GM12878 (cell line): ENCODE data around the gene DDTL. TPM values are rescaled to one million over a fixed set of nuclear protein-coding genes. Genes with fewer than 3 reads are reported as not detected.
A peak's percentile ranks its signal among the peaks of the same experiment; 100 is the strongest.
"Not testable (repeated sequence)": the region's sequence is repeated elsewhere in the genome, so short reads cannot be mapped to it uniquely, and the experiment has no call there.

Experiments used
- ATAC-seq: fragments of 200-7000 bp; cut with Tn5 transposase; 3 replicates; pipeline ENCODE4 v1.9.1; 2020; ENCODE audit warnings: mild to moderate bottlenecking, moderate library complexity
- BruUV-seq: library from RNA; stranded (reverse); fragments of 400-500 nt; replicated peaks from 2 replicates; lab custom pipeline; 2021; lab: Mats Ljungman, UMichigan
- CTCF ChIA-PET: fragments of 300-600 bp; sonication (Branson Sonifier 250); formaldehyde crosslinking; extraction: SDS; loops from one replicate; lab custom pipeline; 2021; ENCODE audit warnings: inconsistent platforms; lab: Yijun Ruan, JAX
- POLR2A ChIA-PET: fragments of 350-600 bp; formaldehyde crosslinking; extraction: SDS; loops from one replicate; lab custom pipeline; 2021; ENCODE audit warnings: inconsistent platforms; lab: Charles Lee
- RAD21 ChIA-PET: fragments of 300-600 bp; sonication (Branson Sonifier 250); formaldehyde crosslinking; loops from one replicate; lab custom pipeline; 2023; ENCODE audit warnings: antibody characterized with exemption; ENCODE audit not compliant: unreplicated experiment; lab: Charles Lee
- SMC1A ChIA-PET: fragments of 300-600 bp; sonication (Branson Sonifier 250); formaldehyde crosslinking; loops from one replicate; lab custom pipeline; 2023; ENCODE audit not compliant: unreplicated experiment, uncharacterized antibody; lab: Charles Lee
- DNase-seq: peaks from one replicate; pipeline ENCODE4 v3.0.0-alpha.2; 2011; ENCODE audit warnings: low read depth, low spot score
- FAIRE-seq: peaks from 3 replicates; lab custom pipeline; 2011; peaks lifted over from hg19 to GRCh38; lab: Jason Lieb, UNC
- H2AFZ ChIP-seq: 2 replicates; pipeline ENCODE4 v1.6.0; 2011; ENCODE audit warnings: low read depth, low read length, control low read depth; ENCODE audit not compliant: control insufficient read depth
- H3K27ac ChIP-seq: 2 replicates; pipeline ENCODE4 v1.5.1; 2011; ENCODE audit warnings: control low read depth; ENCODE audit not compliant: control insufficient read depth, insufficient read depth
- H3K27me3 ChIP-seq, 2 experiments: replicated peaks in 1 of 2; 2 replicates each; pipeline versions ENCODE4 v1.6.0 to v1.6.1; 2011; ENCODE audit warnings: low read length in 1 of 2; ENCODE audit not compliant: control insufficient read depth in 2 of 2, insufficient read depth in 2 of 2
- H3K36me3 ChIP-seq, 2 experiments: 2 replicates each; pipeline ENCODE4 v1.5.1; 2011; ENCODE audit warnings: low read length in 1 of 2; ENCODE audit not compliant: control insufficient read depth in 2 of 2, insufficient read depth in 2 of 2
- H3K4me1 ChIP-seq: 2 replicates; pipeline ENCODE4 v1.6.1; 2011; ENCODE audit warnings: mild to moderate bottlenecking, low read length, moderate library complexity, mixed read lengths; ENCODE audit not compliant: control insufficient read depth, insufficient read depth
- H3K4me2 ChIP-seq: 2 replicates; pipeline ENCODE4 v1.6.0; 2011; ENCODE audit warnings: control low read depth; ENCODE audit not compliant: control insufficient read depth, insufficient read depth
- H3K4me3 ChIP-seq: fragments of 200-600 bp; sonication (generic); 2 replicates; pipeline ENCODE4 v1.5.1; 2016
- H3K79me2 ChIP-seq: 2 replicates; pipeline ENCODE4 v1.6.0; 2011; ENCODE audit warnings: low read length; ENCODE audit not compliant: control insufficient read depth, insufficient read depth
- H3K9ac ChIP-seq: 2 replicates; pipeline ENCODE4 v1.8.0; 2011; ENCODE audit warnings: low read length, control low read depth, mixed read lengths; ENCODE audit not compliant: control insufficient read depth, insufficient read depth
- H3K9me3 ChIP-seq: replicated peaks from 3 replicates; pipeline ENCODE4 v1.5.1; 2011; ENCODE audit warnings: mild to moderate bottlenecking, low read length; ENCODE audit not compliant: control insufficient read depth, insufficient read depth
- H4K20me1 ChIP-seq: 2 replicates; pipeline ENCODE4 v1.6.0; 2011; ENCODE audit not compliant: control insufficient read depth, insufficient read depth
- WGBS: methylation state at CpG from one replicate; pipeline ENCODE4 v1.1.6; 2016; ENCODE audit warnings: low lambda C conversion rate; ENCODE audit not compliant: insufficient replicate concordance, insufficient coverage; ENCODE audit errors: missing lambda C conversion rate; 5-methylcytosine and 5-hydroxymethylcytosine counted together
- in situ Hi-C: fragments of 300-500 bp; cut with MboI; formaldehyde crosslinking; loops from 9 replicates; pipeline ENCODE4 v1.14.3; 2018; ENCODE audit warnings: mixed read lengths
- intact Hi-C: fragments of 100-400 bp; cut with micrococcal nuclease; formaldehyde crosslinking; loops from one replicate; pipeline ENCODE4 v1.14.2; 2022; ENCODE audit not compliant: unreplicated experiment
- polyA plus RNA-seq, 11 experiments: library from polyadenylated mRNA; depleted of rRNA in 4 of 11; unstranded in 6 of 11; stranded (reverse) in 5 of 11; fragments of >200 nt; fragmentation: Nextera tagmentation in 4 of 11; fragmentation: Illumina TruSeq in 1 of 11; extraction: Ambion mirVana in 4 of 11; extraction: Trizol in 1 of 11; gene quantifications; 1 replicate in 1 of 11; 2 replicates in 10 of 11; pipeline versions ENCODE4 v1.2.1 to v1.2.3, GENCODE V29; 2011 to 2016; ENCODE audit warnings: inconsistent platforms in 2 of 11, missing spikeins in 2 of 11, low read depth in 1 of 11
- total RNA-seq, 4 experiments: library from RNA; depleted of rRNA in 3 of 4; stranded (reverse); fragments of >200 nt in 3 of 4; fragmentation: Illumina TruSeq in 1 of 4; extraction: Trizol in 1 of 4; gene quantifications; 2 replicates each; pipeline versions ENCODE4 v1.2.1 to v1.2.3, GENCODE V29; 2013 to 2021

The DDTL gene
- total and polyA plus RNA-seq, 10 of the 15 experiments (the other 5 are each of a cell fraction or from before 2014, with no cell fraction given): 0.05 to 4.0 (median 1.4) TPM; not detected in 3

DNA sequence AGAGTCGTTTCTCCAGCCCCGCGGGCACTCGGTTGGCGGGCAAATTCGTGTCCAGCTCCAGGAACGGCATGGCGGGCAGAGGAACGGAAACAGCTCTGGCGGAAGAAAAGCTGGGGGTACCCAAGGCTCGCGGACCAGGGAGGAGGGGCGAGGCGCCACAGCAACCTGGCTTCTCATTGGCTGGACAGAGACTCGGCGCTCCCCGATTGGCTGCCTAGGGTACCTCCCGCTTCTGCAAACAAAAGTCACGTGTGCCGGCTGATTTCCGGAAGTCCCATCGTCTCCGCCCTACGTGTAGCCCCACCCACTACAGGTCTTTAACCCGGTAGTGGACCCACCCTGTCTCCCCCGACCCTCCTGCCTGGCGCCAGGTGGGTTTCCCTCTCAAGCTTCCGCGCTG lies 7.7 kb downstream of the DDTL start, which contains the start of gene DDT:
Gene DDT (minus strand): TSS at position 97 of the 400 bp plus-strand sequence. CDS start 27 bp downstream, at position 70.
- ATAC-seq (peak; percentile 99), FAIRE-seq (peak; percentile 89)
- RAD21 ChIA-PET, H2AFZ ChIP-seq, SMC1A ChIA-PET, H3K27me3 ChIP-seq, DNase-seq, H3K9me3 ChIP-seq, H3K27ac ChIP-seq, CTCF ChIA-PET, POLR2A ChIA-PET, H4K20me1 ChIP-seq, H3K4me2 ChIP-seq, BruUV-seq, H3K9ac ChIP-seq, H3K4me1 ChIP-seq, H3K4me3 ChIP-seq: not testable (repeated sequence)
- H3K36me3 ChIP-seq: peaks cover 11 to 22% of the 10 kb centered on the region in 2 experiments
- intact Hi-C loops (loop anchor here (5.0 kb wide), 1 partner anchor 47 kb away; no protein-coding TSS in a partner anchor), in situ Hi-C loops (loop anchor here (5.0 kb wide), 1 partner anchor 47 kb away; no protein-coding TSS in a partner anchor)
- H3K79me2 ChIP-seq: peaks cover 13% of the 10 kb centered on the region
- no CpG with 5 or more reads among the region's 29 CpGs for WGBS

DNA sequence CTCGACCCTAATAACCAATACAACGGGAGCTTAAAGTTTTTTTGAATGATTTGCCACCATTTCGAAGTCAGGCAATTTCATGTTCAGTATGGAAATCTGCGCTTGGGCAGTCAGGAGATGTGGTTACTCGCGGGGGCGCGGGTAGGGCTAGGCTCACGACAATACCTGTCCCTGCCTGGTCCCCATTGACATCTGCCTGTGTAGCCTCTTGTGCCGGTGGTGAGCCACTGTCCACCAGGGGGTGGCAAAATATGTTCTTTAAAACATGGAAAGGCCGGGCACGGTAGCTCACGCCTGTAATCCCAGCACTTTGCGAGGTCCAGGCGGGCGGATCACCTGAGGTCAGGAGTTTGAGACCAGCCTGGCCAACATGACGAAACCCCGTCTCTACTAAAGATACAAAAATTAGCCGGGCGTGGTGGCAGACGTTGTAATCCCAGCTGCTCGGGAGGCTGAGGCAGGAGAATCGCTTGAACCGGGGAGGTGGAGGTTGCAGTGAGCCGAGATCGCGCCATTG lies 8.2 kb downstream of the DDTL start:
- FAIRE-seq, H3K9me3 ChIP-seq, H3K4me3 ChIP-seq, H3K4me2 ChIP-seq, H3K4me1 ChIP-seq, H3K9ac ChIP-seq, SMC1A ChIA-PET, H2AFZ ChIP-seq, DNase-seq, POLR2A ChIA-PET, RAD21 ChIA-PET, CTCF ChIA-PET, H4K20me1 ChIP-seq, H3K27me3 ChIP-seq, H3K27ac ChIP-seq: not testable (repeated sequence)
- BruUV-seq: TSS peak; percentile 92
- H3K79me2 ChIP-seq: peaks cover 13% of the 10 kb centered on the region
- peaks cover 10 to 19% of the 10 kb centered on the region in 2 experiments for H3K36me3 ChIP-seq
- in situ Hi-C loops (loop anchor here (5.0 kb wide), 1 partner anchor 48 kb away; no protein-coding TSS in a partner anchor), intact Hi-C loops (loop anchor here (5.0 kb wide), 1 partner anchor 48 kb away; no protein-coding TSS in a partner anchor)
- WGBS: 0% methylated on average over 5 of the region's 27 CpGs
- peak; percentile 75 for ATAC-seq

DNA sequence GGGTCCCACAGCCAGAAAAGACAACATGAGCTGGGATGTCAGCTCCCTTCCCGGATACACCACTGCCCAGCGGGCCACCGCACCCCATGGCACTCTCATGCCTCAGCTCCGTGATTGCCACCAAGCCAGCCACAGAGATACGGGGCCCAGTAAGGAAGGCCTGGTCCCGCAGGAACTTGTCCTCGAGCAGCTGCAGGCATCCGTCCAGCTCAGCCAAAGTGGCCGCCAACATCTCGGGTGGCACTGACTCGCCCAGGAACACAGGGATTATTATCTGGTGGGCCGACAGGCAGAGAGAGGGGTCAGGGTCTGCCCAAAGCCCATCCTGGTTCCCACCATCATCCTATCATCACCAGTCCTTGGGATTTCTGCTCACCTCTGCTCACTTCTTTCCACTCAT lies 10.6 kb downstream of the DDTL start:
- ATAC-seq, in situ Hi-C loops, H2AFZ ChIP-seq, intact Hi-C loops, H3K36me3 ChIP-seq, FAIRE-seq, H3K27ac ChIP-seq, H3K4me2 ChIP-seq, SMC1A ChIA-PET, H4K20me1 ChIP-seq, H3K9me3 ChIP-seq, BruUV-seq, H3K79me2 ChIP-seq, DNase-seq, POLR2A ChIA-PET, H3K9ac ChIP-seq, H3K4me1 ChIP-seq, RAD21 ChIA-PET, CTCF ChIA-PET, H3K4me3 ChIP-seq, H3K27me3 ChIP-seq: not testable (repeated sequence)
- WGBS: no CpG with 5 or more reads among the region's 12 CpGs

DNA sequence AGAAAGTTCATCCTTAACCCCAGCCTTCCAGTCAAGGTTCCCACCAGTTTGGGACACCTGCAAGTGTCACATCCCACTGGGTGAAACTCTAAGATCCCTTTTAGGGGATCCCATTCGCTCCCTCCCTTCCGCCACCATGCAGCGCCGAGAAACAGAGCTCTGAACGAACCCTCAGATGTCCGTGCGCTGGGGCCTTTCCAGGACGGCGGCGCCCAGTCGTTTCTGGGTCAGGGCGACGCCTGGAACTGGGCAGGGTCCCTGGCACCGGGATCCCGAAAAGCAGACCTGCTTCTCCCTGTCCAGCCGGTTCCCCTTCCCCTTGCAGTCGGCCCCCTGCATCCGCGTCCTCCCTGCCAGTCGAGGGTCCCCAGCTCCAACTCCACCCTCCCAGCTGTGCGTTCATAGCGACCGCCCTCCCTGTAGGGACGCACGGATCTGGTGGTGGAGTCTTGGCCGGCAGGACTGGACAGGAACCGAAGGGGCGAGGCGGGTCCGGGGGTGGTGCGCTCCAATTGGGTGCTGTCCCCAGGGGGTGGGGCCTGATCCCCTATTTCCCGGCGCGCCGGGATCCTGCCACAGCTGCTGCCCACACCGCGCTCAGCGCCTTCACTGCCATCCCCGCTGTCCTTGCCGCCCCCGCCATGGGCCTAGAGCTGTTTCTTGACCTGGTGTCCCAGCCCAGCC lies 13.0 kb downstream of the DDTL start, which contains the start of gene GSTT2:
Gene GSTT2 (plus strand): TSS at position 578 of the 684 bp plus-strand sequence.
- RAD21 ChIA-PET, CTCF ChIA-PET, H3K9ac ChIP-seq, POLR2A ChIA-PET, H4K20me1 ChIP-seq, H3K9me3 ChIP-seq, H3K27me3 ChIP-seq, H3K4me2 ChIP-seq, H3K36me3 ChIP-seq, BruUV-seq, H3K79me2 ChIP-seq, DNase-seq, H2AFZ ChIP-seq, H3K4me3 ChIP-seq, FAIRE-seq, H3K4me1 ChIP-seq, intact Hi-C loops, in situ Hi-C loops, SMC1A ChIA-PET, H3K27ac ChIP-seq: not testable (repeated sequence)
- ATAC-seq: peak; percentile 69
- WGBS: no CpG with 5 or more reads among the region's 41 CpGs
